Activated CD8-positive, alpha-beta memory T cell treated with anti-CD3 and anti-CD28 coated beads, Interleukin-2, amount 50 U/mL, for 48 hours (primary cell): ENCODE data around the gene MTAP.
"Not testable (repeated sequence)": the region's sequence is repeated elsewhere in the genome, so short reads cannot be mapped to it uniquely, and the experiment has no call there.

Experiments
- DNase-seq: peaks from one replicate; pipeline ENCODE4 v3.0.0-alpha.2; 2020

MTAP gene

DNA sequence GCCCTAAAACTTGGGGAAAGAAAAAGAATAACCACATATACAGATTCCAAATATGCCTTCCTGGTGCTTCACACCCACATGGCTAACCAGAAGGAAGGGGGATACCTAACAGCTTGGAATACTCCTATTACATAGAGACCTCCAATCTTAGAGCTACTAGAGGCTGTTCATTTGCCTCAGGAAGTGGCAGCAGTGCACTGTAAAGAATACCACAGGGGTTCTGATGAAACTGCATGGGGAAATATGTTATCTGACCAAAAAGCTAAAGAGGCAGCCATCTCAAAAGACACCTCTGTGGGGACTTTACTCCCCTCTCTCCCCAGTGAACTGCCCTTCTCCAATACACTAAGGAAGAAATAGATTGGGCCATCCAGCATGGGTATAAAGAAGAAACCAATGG lies 125.3 kb downstream of the MTAP start:
- DNase-seq = no peak

DNA sequence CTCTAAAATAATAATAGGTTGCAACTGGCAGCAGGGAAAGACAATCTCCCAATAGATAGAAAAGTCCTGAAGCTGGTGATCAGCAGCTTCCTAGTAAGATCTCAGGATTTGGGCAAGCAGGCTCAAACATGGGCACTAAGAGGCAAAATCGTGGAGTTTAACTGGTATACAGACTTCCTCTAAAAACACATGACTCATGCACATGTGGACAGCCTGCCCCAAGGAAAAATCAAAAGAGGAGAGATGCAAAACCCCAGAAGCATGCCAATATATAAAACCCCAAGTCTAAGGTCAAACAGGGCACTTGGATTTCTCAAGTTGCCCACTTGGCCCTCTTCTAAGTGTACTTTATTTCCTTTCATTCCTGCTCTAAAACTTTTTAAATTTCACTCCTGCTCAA lies 129.0 kb downstream of the MTAP start:
- DNase-seq = no peak

DNA sequence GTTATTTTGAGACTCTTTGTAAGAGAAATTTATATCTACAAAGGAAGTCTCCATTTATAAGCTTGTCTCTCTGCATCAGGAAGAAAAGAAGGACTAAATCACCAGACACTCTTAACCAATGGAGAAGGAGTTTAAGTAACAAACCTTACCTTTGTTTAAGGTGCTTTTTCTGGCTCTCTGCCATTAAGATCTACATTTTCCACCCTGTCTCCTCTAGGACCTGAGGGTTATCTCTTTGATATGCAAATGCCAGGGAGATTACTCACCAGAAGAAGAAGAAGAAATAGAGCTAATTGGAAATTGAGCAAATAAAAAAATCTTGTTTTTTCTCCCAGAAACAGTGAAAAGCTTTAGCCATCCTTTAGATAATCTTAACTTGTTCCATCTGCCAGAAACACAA lies 130.8 kb downstream of the MTAP start:
- no peak for DNase-seq

DNA sequence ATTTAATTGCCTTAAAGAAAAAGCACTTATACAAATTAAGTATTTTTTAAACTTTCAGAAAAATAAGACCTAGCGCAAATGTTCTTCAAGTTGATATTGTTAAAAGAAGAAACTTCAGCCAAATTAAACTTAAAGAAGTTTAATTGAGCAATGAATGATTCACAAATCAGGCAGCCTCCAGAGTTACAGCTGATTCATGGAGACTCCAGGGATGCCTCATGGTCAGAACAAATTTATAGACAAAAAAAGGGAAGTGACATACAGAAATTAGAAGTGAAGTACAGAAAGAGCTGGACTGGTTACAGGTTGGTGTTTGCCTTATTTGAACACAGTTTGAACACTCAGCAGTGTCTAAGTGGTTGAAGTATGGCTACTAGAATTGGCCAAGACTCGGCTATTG lies 131.4 kb downstream of the MTAP start:
- no peak for DNase-seq

DNA sequence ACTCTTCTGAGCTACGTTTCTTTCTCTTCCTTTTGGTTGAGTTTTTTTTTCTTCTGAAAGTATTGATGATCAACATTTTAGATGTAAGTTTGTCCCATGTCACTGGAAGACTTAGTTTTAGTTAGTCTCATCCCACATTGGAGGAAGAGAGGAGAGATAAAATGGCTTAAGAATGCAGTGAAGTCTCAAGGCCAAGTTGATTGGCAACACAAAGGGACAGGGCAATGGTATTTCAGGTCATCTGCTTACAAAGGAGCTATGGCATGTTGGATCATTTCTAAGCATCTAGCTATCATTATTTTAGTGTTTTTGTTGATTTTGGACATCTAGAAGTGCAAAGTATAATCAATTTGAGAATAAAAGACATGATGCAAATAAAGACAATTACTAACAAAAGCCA lies 133.2 kb downstream of the MTAP start:
- no peak for DNase-seq

DNA sequence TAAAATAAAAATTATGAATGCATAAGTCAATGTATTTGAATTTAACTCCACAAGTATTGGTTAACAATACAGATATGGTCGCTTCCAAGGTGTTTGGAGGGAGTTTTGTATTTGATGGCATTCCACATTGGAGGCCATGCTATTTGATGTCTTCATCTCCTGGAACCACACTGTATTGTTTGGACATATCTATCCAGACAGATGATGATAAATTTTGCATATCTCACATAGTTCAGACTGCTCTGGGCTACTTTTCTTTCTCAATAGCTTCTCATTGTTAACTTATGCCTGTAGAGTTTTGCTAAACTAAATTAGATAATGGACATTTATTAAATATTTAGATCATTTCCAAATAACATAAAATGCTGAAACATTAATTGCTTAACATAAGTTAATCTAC lies 133.7 kb downstream of the MTAP start:
- no peak for DNase-seq

DNA sequence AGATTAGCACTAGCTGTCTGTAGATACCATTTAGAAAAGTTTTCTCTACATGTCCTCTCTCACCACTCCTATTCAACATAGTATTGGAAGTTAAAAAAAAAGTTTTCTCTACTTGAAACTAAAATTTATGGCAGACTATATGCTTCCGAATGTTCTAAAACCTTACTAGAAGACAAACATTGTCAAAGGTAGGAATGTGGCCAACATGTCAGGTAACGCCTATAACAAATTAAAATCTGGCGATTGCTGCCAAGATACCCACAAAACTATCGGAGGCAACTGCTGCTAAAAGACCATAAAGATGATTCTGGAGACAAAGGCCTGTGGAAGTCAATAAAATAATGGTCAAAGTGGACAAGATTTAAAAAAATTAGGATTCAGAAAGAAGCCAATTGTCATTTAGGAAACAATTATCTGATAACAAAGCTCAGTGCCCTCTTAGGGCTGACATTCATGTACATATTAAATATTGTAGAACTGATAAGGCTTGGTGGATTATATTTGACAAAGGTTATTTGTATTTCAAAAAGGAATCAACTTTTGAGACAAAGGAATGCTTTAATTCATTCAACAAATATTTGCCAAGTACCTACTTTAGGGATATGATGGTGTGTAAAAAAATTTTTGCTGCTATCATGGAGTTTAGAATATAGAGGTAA lies 139.0 kb downstream of the MTAP start:
- DNase-seq = no peak

DNA sequence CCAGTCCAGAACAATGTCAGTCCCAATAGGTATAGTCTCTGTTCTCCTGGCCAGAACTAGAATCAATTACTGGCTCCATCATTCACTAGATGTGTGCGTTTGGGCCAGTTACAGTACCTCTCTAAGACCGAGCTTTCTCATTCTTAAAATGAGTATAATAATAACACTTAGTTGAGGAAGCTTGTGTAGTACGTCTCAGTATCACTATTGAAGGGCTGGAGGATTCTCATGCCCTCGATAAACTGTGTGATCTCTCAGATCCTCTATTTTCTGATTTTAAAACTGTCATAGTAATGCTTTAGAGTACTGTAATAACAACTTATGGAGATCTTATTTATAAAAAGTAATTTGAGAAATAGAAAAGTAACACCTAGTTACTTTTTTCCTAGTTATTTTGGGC lies 141.0 kb downstream of the MTAP start:
- no peak for DNase-seq

DNA sequence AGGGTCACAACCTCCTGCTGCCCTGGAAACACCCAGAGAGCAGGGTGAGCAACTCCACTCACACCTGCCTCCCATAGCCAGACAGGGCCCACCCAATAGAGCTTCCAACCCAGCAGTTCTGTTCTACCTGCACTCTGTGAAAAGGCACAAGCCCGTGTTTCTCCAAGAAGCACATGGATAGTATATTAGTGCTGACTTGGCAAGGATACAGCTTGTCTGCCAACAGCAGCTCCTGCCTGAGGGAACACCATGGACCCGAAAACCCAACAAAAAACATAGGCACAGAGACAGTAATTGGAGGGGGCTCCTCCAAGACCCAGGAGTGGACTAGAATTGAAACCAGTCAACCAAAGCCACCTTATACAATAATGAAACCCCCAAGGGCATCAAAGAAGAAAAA lies 143.2 kb downstream of the MTAP start:
- no peak for DNase-seq

DNA sequence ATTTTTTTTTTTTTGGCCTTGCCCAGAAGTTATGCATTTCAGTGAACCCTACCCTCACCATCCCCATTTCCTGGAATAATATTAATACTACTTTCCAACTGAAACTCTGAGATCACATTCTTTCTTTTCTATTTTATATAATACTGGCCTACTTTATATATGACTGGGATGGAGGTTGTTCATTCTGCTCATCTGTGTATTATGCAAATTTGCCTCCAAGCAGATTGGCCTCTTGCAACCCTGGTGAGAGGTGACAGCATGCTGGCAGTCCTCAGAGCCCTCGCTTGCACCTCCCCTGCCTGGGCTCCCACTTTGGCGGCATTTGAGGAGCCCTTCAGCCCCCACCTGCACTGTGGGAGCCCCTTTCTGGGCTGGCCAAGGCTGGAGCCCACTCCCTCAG lies 156.4 kb downstream of the MTAP start:
- no peak for DNase-seq

DNA sequence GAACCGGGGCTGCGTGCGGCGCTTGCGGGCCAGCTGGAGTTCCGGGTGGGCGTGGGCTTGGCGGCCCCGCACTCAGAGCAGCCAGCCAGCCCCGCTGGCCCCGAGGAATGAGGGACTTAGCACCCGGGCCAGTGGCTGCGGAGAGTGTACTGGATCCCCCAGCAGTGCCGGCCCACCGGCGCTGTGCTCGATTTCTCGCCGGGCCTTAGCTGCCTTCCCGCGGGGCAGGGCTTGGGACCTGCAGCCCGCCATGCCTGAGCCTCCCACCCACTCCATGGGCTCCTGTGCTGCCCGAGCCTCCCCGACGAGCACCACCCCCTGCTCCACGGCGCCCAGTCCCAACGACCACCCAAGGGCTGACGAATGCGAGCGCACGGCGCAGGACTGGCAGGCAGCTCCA lies 156.8 kb downstream of the MTAP start:
- DNase-seq = not testable (repeated sequence)

DNA sequence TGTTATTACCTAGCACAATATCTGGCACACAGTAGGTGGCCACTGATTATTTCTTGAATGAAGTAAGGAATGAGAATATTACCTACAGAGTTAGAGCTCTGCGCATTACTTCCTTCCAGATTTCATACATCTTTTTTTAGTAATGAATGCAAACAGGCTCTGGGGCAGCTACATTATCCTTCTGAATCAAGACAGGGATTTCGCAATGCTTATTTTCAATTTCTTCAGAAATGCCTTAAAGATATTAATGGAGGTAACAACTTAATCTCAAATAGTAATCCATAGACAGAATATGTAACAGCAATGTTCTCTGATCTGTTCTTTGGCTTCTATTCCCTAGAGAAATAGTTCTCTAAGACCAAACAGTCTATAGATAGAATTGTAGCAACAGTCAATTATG lies 159.1 kb downstream of the MTAP start:
- no peak for DNase-seq

DNA sequence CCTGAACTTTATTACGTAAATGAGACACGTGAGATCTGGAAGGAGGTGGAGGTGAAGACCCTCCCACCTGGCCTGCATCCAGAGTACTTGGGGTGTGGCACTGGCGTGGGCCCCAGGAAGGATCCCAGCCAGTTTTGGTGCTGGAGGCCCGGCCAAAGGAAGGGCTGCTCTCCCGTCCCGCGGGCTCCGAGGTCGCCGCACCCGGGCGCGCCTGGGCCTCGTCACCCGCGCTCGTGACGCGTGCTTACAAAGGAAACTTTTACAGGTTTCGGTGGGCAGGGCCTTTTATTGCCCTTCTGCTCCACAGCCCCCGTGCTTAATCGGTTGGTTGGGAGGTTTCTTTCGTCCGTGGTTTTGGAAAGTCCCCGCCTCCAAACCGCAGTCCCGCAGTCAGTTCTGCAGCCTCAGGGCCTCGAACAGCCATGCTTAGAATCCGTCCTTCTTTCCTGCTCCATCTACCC lies 162.5 kb downstream of the MTAP start:
- peak; percentile 71 for DNase-seq

DNA sequence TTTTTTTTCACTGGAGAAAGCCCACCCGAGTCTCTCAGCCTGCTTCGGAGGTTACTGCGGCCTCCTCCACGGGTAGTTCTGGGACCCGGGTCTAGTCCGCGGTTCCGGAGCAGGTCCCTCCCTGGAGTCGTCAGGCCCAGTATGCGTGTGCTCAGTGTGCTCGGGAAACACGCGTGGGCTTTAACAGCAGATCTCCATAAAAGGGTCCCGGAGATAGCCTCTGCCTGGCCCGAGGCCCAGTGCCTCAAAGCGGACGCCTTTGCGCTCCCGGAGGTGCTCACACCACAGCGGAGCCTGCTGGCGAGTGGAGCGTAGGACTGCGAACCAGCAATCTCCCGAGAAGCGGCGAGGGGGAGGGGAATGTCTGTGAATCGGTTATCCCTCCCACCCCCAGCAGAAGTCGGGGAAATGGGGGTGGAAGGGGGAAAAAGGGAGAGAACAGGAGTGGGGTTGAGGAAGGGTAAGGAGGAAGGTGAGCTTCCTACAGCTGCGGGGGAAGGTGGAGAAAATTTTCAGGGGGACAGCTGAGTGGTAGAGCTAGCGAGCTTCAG lies 163.0 kb downstream of the MTAP start:
- peak; percentile 68 for DNase-seq

DNA sequence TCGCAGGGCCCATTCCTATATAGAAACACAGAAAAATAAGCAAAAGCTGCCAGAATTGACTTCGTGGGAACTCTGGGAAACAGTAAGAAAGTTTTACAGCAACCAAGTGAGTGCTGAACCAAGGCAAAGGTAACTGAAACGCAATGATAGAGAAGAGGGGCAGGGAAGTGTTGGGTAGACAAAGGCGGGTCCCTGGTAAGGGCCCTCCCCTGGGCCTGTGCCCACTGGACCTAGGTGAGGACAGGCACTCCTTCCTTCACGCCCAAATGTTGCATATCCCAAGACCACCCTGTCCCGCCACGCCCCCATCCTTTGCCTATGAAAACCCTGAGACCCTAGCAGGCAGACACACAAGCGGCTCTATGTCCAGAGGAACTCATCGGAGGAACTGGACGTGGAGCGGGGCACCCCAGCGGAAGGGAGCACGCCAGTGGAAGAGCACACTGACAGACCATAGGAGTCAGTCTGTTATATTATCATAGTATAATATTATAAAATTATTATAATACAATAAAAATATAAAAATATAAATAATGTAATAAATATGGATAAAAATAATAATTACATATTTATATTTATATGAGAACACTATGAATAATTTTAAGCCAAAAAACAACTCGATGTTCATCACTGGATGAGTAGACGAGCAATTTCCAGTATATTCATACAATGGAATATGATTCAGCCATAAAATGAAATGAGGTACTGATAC lies 163.9 kb downstream of the MTAP start:
- no peak for DNase-seq

DNA sequence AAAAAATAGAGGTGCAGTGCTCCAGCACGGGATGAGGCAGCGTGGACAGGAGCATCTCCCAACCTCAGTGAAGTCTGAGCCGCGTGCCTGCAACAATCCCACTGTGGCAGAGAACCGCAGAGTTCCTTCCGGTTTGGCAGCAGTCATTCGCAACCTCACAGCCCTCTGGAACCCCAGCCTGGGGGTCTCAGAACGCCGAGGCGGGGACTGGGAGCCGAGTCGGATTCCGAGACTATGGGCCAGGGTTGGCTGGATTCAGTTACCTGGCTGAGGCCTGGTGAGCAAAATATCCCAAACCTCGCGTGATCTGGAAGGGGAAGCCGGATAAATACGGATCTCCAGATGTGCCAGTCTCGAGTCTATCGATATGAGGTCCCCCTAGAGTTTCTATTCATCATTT lies 164.7 kb downstream of the MTAP start:
- DNase-seq = no peak

DNA sequence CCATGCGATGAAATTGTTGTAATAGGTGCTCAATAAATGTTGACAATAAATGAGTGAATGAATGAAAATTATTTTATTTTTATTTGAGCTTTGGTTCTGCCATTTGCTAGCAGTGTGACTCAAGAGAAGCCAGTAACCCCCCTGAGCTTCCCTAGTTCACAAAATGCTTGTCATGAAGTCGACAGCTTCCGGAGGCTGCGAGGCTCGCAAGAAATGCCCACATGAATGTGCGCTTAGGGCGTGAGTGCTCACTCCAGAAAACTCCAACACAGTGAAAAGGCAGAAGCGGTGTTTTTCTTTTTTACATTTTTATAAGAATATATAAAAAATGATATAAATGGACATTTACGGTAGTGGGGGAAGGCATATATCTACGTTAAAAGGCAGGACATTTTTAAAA lies 165.3 kb downstream of the MTAP start:
- no peak for DNase-seq

DNA sequence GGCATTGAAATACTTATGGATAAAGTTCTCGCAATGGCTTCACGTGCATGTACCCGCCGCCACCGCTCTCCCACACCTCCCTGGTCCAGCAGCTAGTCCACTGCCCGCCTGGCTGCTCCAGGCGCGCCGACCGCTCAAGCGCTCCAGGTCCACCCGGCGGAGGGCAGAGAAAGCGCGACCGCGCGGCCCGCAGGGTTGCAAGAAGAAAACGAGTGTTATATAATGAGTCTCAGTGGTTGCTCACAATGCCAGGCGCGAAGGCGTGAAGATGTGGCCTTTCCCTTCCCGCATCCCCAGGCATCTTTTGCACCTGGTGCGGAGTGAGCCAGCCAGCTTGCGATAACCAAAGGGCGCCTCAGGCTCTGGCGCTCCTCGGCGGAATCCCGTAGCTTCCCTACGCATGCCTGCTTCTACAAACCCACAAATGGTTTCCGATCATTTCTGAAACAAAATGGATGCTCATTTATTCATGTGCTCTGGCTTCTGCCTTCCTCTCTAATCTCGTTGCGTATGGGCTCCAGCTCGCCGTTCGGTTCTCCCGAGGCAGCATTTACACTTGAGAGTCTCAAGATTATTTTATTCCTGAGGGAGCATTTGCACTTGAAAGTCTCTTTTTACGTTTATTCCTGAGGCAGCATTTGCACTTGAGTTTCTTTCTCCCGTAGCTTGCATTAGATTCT lies 166.0 kb downstream of the MTAP start:
- no peak for DNase-seq

DNA sequence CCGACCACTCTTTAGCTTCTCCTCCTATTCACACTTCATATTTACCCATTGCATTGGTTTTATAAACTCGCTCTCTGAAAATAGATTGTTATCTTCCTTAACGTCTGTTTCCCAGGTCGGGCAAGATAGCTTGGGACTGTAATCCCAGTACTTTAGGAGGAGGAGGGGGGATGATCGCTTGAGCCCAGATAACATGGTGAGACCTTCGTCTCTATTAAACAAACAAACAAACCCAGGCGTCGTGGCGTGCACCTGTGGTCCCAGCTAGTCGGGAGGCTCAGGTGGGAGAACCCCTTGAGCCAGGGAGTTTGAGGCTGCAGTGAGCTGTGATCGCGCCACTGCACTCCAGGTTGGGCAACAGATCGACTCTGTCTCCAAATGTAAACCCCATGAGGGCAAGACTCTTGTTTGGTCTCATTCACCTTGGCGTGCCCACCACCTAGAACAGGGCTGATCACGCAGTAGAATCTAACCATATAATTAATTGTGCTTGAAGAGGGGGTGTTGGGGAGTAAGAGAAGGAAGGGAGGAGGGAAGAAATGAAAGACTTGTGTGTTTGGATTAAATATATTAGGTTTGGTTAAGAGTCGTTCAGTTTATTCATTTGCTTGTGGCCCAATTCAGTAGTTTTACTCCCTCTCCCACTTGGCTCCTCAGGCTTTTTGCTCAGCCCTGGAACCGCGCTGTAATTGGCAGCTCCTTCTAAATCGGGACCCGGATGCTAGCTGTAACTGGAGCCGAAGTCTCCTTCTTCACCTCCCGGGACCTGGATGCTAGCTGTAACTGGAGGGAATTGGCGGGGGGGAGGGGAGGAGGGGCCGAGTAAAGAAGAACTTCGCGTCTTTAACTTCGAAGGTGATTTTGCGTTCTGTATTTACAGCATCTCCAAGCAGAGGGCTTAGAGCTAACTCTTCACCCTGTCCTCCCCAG lies 166.8 kb downstream of the MTAP start:
- DNase-seq = no peak

DNA sequence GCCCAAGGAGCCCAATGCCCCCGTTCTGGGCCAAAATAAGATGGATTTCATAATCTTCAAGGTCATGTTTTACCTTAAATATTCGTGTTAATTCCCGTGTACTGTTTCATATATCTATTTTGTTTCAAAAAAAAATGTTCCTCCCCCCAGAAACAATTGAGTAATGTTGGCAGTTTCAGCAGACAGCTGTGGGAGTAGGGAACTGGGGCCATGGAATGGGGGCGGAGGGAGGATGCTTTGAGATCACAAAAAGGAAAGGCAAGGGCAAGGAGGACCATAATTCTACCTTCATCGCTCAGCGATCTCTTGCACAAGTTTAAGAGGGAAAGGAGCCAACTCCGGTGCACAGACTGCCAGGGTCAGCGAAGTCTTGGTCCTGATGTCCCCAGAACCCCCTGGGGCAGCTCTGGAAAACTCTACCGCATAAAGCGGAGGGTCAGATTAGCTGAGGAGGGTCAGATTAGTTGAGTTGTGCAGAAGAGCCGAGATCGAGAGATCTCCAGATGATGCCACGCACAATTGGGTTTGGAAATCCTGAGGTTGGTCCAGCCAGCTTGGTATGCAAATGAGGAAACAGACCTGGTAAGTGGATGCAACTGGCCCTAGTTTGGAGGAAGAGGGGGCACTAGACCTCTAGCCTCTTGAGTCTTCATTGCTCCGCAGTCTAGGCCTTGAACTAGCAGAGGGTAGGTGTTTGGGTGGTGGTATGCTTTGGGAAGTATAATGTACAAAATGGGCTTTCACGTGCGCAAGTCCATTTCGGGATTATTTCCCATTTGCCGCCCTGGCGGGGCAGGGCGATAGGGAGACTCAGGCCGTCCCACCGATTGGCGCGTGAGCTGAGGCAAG lies 167.7 kb downstream of the MTAP start:
- DNase-seq = no peak

DNA sequence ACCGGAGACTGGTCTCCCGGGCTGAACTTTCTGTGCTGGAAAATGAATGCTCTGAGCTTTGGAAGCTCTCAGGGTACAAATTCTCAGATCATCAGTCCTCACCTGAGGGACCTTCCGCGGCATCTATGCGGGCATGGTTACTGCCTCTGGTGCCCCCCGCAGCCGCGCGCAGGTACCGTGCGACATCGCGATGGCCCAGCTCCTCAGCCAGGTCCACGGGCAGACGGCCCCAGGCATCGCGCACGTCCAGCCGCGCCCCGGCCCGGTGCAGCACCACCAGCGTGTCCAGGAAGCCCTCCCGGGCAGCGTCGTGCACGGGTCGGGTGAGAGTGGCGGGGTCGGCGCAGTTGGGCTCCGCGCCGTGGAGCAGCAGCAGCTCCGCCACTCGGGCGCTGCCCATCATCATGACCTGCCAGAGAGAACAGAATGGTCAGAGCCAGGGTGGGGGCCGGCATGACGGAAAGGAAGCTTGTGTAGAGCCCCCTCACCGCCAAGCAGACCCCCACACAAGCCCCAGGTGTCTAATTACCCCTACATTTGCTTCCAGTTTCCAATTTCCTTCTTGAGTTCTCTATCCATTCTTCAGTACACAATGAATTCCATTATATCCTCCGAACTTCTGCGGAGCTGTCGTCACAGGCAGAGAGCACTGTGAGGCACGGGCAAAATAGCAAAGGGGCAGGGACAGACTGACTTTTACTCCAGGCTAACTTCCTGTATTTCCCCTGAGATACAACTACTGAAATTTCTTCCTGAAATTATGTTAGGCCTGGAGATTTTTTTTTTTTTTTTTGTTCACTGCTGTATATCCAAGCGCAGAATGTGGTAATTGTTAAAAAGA lies 168.6 kb downstream of the MTAP start:
- DNase-seq = no peak
